Gastroesophageal sphincter (tissue), 3 donors: ENCODE data around the gene DNAH8.

ENCODE experiments used
- POLR2A ChIP-seq, 2 donors: fragments of 450-650 bp; IDR thresholded peaks; one replicate each; pipeline ENCODE4 v1.6.1; 2017; ENCODE audit warnings: antibody characterized with exemption in 2 of 2, mild to moderate bottlenecking in 2 of 2, moderate library complexity in 1 of 2
- TF ChIP-seq, protein P1 (sequence below), 4 experiments: fragments of 200-600 bp in 2 of 4; fragments of 450-650 bp in 2 of 4; sonication (generic) in 1 of 4; IDR thresholded peaks; one replicate each; pipeline ENCODE4 v1.5.1; 2017 to 2019; ENCODE audit warnings: antibody characterized with exemption in 4 of 4, mild to moderate bottlenecking in 2 of 4, moderate library complexity in 2 of 4

- TF ChIP-seq, protein P1, sequence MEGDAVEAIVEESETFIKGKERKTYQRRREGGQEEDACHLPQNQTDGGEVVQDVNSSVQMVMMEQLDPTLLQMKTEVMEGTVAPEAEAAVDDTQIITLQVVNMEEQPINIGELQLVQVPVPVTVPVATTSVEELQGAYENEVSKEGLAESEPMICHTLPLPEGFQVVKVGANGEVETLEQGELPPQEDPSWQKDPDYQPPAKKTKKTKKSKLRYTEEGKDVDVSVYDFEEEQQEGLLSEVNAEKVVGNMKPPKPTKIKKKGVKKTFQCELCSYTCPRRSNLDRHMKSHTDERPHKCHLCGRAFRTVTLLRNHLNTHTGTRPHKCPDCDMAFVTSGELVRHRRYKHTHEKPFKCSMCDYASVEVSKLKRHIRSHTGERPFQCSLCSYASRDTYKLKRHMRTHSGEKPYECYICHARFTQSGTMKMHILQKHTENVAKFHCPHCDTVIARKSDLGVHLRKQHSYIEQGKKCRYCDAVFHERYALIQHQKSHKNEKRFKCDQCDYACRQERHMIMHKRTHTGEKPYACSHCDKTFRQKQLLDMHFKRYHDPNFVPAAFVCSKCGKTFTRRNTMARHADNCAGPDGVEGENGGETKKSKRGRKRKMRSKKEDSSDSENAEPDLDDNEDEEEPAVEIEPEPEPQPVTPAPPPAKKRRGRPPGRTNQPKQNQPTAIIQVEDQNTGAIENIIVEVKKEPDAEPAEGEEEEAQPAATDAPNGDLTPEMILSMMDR (IDR thresholded peaks at IDR 0.05) = no peak
- no peak for TF ChIP-seq POLR2A (IDR thresholded peaks at IDR 0.05)
These were observed 350.4 kb downstream of the DNAH8 start for GRCh38 chr6:39065561-39065960.
